ENCODE measurements around the gene KPNA4.
"Not testable (repeated sequence)": the region's sequence is repeated elsewhere in the genome, so short reads cannot be mapped to it uniquely, and the experiment has no call there.

Gene KPNA4

GRCh38 chr3:160482796-160483195 lies 82.6 kb downstream of the KPNA4 start:
- DNase-seq = no peak

GRCh38 chr3:160481856-160482255 lies 83.5 kb downstream of the KPNA4 start:
- DNase-seq = no peak

GRCh38 chr3:160480931-160481330 lies 84.4 kb downstream of the KPNA4 start:
- DNase-seq = no peak

- no peak for DNase-seq
These were observed 86.0 kb downstream of the KPNA4 start for GRCh38 chr3:160479376-160479775.

GRCh38 chr3:160478338-160478737 lies 87.0 kb downstream of the KPNA4 start:
- no peak for DNase-seq

- no peak for DNase-seq
These were observed 87.6 kb downstream of the KPNA4 start for GRCh38 chr3:160477750-160478149.

GRCh38 chr3:160475884-160476283 lies 89.5 kb downstream of the KPNA4 start:
- DNase-seq = no peak

- DNase-seq = no peak
These were observed 90.2 kb downstream of the KPNA4 start for GRCh38 chr3:160475153-160475552.

GRCh38 chr3:160474416-160474838 lies 90.9 kb downstream of the KPNA4 start:
- no peak for DNase-seq

- DNase-seq = no peak
These were observed 91.4 kb downstream of the KPNA4 start for GRCh38 chr3:160473978-160474377.

- no peak for DNase-seq
These were observed 92.2 kb downstream of the KPNA4 start for GRCh38 chr3:160473221-160473620.

- DNase-seq = no peak
These were observed 93.0 kb downstream of the KPNA4 start for GRCh38 chr3:160472344-160472743.

GRCh38 chr3:160471892-160472291 lies 93.5 kb downstream of the KPNA4 start:
- no peak for DNase-seq

GRCh38 chr3:160470181-160470580 lies 95.2 kb downstream of the KPNA4 start:
- DNase-seq = no peak

- DNase-seq = no peak
These were observed 100.4 kb downstream of the KPNA4 start for GRCh38 chr3:160464971-160465370.

GRCh38 chr3:160464321-160464720 lies 101.0 kb downstream of the KPNA4 start:
- no peak for DNase-seq

- DNase-seq = no peak
These were observed 105.3 kb downstream of the KPNA4 start for GRCh38 chr3:160460033-160460432.

- DNase-seq = no peak
These were observed 105.9 kb downstream of the KPNA4 start for GRCh38 chr3:160459450-160459970.

GRCh38 chr3:160458151-160458550 lies 107.2 kb downstream of the KPNA4 start:
- no peak for DNase-seq

- no peak for DNase-seq
These were observed 109.5 kb downstream of the KPNA4 start for GRCh38 chr3:160455846-160456245.

GRCh38 chr3:160454995-160455394 lies 110.4 kb downstream of the KPNA4 start:
- no peak for DNase-seq

- not testable (repeated sequence) for DNase-seq
These were observed 113.1 kb downstream of the KPNA4 start for GRCh38 chr3:160452251-160452650.

GRCh38 chr3:160451602-160452001 lies 113.8 kb downstream of the KPNA4 start:
- DNase-seq = no peak

- no peak for DNase-seq
These were observed 114.5 kb downstream of the KPNA4 start for GRCh38 chr3:160450846-160451245.
